ENCODE measurements around the gene U2AF2.

Gene U2AF2

DNA sequence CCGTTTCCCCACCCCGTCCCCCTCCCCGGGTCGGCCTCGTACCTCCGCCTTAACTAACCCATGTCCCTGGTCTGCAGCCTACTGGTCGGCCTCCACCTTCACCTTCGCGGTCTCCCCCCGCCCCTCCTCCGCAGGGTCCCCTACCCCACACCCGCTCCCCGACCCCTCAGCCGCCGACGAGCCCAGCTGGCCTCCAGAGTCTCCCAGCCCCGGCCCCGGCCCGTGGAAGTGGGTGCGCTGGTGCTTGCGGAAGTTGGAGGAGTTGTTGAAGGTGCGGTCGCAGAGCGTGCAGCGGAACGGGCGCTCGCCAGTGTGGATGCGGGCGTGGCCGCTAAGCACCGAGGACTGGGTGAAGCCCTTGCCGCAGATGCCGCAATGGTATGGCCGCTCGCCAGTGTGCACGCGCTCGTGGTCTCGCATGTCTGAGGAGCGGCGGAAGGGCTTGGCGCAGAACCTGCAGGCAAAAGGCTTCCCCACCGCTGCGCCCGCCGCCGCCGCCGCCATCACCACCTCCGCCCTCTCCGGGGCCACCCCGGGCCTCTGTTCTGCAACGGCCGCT is 33.1 kb upstream of the U2AF2 start:
- no peak for DNase-seq (ENCODE audit: low read depth, low spot score)

DNA sequence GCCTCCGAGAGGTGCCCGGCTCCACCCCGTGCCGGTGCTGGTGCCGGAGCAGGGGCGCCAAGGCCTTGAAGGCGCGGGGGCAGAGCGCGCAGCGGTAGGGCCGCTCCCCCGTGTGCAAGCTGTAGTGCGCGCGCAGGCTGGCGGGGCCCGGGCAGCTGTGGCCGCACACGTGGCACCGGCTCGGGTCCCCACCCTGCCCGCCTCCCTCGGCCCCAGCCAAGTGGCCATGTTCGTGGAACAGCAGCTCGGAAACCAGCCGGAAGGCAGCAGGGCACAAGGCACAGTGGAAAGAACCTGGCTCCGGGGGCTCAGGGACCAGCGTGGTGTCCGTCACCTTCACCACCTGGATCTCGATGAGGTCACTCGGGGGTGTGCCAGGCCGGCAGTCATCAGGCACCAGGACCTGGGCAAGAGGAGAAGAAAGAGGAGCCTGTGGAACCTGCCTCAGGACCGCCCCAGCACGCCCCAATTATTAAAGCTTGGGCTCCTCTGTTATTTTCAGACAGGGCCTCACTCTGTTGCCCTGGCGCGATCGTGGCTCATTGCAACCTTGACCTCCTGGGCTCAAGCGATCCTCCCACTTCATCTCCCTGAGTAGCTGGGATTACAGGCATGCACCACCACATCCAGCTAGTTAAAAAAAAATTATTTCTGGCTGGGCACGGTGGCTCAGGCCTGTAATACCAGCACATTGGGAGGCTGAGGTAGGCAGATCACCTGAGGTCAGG is 32.4 kb upstream of the U2AF2 start:
- no peak for DNase-seq (ENCODE audit: low read depth, low spot score)

DNA sequence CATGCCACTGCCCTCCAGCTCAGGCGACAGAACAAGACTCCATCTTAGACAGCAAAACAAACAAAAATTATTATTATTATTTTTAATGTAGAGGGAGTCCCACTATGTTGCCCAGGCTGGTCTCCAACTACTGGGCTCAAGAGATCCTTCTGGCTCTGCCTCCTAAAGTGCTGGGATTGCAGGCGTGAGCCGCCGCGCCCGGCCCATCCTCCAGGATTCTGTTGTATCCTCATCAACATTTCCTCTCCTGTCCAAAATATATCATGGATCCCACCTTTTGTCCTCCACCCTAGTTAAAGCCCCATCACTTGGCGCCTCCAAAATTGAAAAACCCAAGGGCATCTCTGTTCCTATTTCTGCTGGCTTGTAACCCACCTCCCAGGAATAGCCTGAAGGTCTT is 31.7 kb upstream of the U2AF2 start:
- no peak for DNase-seq (ENCODE audit: low read depth, low spot score)

DNA sequence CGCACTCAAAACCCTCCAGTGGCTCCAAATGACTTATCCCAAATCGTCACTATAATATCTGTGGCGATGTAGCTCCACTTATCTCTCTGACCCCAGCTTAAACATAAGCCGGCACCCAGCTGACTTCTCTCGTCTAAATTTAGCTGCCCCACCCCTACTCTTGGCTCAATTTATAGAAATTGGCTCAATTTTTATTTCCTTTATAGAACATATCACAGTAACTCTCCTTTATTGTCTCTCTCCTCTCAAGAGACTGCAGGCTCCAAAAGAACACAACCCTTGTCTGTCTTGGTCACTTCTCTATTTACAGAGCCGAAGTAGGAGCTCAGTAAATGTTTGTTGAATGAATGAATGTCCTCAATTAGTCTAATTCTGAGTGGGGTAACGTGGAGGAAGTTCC is 31.3 kb upstream of the U2AF2 start:
- no peak for DNase-seq (ENCODE audit: low read depth, low spot score)

DNA sequence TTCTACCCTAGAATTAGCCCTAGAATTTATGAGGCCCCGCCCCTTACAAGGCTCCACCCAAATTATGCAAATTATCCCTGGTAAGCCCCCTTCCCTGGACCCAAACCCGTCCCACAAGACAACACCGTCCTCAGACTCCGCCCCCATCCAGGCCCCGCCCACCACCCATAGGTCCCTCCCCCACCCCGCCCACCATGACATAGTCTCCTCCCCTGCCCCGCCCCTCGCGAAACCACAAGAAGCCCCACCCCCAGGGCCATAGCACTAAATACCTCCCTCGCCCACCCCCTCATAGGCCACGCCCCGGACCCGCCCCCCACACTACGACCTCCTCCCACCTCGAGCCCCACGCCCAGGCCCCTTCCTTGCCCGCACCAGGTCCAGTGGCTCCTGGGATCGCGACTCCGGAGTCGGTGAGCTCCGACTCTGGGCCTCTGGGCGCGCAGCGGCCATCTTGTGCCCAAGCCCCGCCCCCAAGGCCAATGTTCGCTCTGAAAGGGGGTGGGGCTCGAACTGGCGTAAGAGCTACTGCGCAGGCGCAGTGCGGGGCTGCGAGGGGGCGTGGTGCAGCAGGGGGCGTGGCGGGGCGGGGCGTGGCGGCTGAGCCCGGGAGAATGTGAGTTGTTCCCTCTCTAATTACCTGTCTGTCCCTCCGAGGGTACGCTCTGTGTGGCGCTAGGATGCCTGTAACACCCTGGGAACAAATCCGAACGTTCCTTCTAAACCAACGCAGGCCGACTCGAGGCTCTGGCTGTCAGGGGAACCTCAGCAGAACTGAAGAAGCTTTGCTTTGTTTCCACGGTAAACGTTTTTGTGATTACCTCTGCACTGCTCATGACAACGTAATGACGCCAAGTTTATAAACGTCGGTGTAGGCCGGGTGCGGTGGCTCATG is 30.5 kb upstream of the U2AF2 start, which contains the start of gene ZNF784:
TSS of gene ZNF784 (minus strand) at position 458 of the 895 bp plus-strand sequence. CDS start at position 453, 5 bp downstream.
- DNase-seq (ENCODE audit: low read depth, low spot score): peak; percentile 98

DNA sequence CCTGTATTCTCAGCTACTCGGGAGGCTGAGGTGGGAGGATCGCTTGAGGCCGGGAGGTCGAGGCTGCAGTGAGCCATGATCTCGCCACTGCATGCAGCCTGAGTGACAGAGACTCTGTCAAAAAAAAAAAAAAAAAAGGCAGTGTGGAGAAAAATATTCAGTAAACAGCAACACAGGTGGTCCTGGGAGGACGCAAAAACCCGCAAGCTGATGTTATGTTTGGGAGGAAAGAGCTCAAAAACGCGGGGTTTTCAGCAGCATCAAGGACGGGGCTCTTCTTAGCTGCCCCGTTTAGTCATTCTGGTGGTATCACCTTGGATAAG is 29.9 kb upstream of the U2AF2 start:
- no peak for DNase-seq (ENCODE audit: low read depth, low spot score)

DNA sequence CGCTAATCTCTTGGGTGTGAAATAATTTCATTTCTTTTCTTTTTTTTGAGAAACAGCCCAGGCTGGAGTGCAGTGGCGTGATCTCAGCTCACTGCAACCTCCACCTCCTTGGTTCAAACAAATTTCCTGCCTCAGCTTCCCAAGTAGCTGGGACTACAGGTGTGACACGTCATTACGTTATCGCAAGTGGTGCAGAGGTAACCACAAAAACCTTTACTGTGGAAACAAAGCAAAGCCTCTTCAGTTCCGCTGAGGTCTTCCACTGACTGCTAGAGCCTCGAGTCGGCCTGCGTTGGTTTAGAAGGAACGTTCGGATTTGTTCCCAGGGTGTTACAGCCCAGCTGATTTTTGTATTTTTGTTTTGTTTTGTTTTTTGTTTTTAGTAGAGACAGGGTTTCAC is 28.5 kb upstream of the U2AF2 start:
- no peak for DNase-seq (ENCODE audit: low read depth, low spot score)

DNA sequence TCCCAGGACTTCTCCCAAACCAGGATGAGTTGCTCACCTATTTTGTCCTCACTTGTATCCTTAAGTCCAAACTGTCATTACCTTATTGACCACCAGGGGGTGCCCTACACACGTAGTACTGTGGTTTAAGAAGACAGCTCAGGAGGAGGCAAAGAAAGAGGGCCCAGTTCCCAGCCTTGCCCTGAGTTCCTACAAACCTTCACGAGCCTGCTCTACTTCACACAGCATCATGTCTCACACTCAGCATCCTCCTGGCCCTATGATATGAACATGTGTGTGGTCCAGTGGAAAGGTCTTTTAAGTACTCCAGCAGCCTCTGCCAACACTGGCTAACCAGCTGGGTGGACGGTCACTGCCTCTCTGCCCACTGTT is 22.4 kb upstream of the U2AF2 start:
- DNase-seq (ENCODE audit: low read depth, low spot score): peak; percentile 94

DNA sequence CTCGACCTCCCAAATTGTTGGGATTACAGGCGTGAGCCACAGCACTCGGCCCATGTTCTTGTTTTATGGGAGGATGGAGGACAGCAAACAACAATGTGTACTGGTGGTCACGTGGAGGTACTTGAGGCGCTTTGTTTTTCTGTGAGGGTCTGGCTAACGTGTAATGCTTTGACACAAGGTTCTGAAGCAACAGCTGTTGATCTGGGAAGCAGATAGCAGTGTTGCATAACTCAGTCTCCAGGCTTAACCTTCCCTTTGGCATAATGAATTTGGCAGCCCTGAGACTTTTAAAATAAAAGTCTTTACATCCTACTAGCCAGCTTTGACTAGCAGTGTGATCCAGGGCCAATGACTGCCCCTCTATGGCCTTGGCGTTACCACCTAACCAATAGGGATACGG is 21.0 kb upstream of the U2AF2 start:
- no peak for DNase-seq (ENCODE audit: low read depth, low spot score)

DNA sequence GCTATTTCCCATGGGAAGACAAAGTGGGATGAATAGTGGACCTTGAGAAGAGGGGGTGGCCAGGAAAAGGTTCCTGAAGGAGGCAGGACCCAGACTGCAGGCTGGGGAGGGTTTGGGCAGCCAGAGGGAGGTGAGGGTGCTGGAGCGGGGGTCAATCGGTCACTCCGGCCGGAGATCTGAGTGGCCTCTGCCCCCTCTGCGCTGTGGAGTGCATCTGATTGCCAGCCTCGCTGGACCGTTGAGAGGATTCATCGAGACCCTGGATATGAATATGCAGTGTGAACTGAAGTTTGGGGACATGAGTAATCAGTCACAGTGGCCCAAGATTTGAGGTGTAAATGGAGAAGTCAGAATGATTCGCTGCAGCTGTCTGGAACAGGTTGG is 19.5 kb upstream of the U2AF2 start:
- DNase-seq (ENCODE audit: low read depth, low spot score): no peak

DNA sequence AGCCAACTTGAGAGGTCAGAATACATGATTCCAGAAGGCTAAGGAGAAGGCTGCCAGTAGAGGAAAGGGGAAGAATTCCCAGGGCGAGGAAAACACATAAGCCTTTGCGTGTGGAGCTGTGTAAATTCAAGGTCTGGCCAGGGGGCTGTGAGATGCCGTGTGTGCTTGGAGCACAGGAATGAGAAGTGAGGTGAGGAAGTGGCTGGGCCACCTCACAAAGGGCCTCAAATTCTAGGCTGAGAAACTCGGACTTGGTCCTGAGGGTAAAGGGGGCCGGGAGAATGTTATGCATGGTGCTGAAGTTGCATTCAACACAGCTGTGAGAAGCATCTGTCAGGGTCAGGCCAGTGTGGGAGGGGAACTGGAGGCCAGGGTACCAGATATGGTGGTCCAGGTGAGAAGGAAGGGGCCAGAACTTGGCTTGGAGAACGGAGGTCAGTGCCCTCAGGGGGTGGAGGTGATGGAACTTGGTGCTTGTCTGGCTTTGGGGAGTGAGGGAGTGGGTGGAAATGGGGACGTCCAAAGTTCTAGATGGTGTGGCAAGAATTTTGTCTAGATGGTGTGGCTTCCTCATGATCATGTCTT is 18.9 kb upstream of the U2AF2 start:
- no peak for DNase-seq (ENCODE audit: low read depth, low spot score)

DNA sequence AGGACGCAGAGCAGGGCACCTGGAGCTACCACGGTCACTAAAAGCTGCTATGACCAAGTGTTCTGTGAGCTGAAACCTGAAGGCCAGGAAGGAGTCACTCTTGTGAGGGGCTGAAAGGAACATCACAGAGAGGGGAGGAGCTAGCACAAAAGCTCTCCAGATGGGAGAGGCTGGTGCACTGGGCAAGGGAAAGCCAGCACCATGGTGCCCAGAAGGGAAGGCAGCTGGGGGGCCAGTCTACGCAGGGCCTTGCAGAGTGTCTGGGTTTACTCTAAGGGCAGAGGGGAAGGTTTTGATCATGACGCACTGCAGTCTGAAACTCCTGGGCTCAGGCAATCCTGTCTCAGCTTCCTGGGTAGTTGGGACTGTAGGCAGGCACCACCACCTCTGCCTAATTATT is 18.1 kb upstream of the U2AF2 start:
- no peak for DNase-seq (ENCODE audit: low read depth, low spot score)

DNA sequence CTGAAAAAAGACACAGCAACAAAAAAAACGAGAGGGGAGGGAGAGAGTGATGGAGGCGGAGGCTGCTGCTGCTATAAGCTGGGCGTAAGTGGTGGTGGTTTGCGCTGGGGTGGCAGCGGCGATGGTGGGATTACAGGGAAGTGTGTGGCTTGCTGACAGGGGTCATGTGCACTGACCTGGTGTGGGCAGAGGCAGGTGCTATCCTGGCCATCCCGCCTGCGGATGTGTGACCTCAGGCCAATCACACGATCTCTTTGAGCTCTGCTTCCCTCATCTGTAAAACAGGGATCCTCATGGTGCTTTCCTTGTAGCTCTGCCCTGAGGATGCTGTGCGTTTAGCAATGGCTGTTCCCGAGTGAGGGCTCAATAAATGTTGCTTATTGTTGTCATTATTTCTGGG is 17.3 kb upstream of the U2AF2 start:
- DNase-seq (ENCODE audit: low read depth, low spot score): no peak

DNA sequence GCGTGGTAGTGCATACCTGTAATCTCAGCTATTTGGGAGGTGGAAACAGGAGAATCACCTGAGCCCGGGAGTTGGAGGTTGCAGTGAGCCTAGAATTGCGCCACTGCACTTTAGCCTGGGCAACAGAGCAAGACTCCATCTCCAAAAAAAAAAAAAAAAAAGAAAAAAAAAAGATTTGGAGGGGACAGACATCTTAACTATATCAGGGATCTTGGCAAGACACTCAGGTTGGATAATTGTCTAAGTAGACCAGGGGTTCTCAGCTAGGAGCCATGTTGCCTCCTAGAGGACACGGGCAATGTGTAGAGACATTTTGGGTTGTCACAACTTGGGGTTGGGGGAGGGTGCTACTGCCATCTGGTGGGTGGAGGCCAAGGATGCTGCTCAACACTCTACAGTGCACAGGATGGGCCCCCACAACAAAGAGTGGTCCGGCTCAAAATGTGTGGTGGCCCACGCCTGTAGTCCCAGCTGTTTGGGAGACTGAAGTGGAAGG is 15.9 kb upstream of the U2AF2 start:
- DNase-seq (ENCODE audit: low read depth, low spot score): peak; percentile 41

DNA sequence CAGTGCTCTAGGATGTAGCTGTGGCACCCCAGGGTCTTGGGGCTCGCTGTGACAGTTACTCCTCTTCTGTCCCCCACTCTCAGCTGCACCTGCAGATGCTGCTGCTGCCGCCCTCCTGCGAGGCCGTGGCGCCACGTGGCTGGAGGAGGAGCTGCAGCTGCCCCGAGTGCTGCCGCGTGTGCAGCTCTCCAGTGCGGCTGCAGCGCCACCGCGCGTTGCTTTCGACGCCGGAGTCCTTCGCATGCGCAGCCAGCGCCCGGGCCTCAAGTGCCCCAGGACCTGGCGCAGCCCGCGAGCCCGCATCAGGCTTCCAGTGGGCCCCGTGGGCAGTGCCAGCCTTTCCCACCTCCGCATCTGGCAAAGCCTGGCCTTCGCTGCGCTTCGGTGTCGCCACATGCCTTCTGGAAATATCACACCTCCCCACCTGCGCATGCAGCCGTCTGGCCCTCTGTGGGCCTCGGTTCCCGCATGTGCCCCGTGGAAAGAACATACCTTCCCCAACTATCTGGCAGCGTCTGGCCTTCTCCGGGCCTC is 14.7 kb upstream of the U2AF2 start:
- peak; percentile 82 for DNase-seq (ENCODE audit: low read depth, low spot score)

DNA sequence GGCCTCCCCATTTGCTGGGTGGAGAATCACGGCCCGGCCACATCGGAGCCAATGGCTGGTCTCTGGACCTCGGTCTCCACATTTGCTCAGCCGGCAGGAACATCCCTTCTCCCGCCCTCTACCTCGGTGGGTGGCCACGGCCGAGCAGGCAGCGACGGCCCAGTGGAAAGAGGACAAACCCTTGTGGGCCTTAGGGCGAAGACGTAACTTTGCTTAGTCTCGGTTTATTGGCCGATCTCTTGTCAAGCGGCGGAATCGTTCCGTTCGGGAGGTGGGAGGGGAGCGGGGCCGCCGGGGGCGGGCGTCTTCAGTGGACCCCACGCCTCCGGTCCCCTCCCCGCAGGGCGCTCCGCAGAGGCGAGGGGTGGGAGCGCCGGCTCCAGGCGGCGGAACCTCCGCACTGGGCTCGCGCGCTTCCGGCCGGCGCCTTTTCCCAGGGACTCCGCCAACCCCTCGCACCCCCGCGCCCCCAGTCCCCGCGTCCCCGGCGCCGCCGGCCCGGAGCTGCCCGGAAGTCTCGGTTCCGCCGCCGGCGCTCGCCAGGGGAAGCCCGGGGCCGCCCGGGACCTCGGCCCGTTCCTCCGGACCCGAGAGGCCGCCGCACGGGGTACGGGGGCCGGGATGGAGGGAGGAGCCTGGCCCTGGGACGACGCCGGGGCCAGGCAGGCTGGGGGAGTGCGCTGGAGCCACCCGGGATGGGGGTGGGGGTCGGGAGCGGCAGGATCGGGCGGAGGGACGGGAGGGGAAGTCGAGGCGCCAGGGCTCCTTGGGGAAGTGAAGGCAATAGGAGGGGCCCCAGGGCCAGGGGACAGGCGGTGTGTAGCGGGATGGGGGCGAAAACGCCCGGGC is 14.0 kb upstream of the U2AF2 start, which contains the start of gene ZNF580:
TSS of gene ZNF580 (plus strand) at position 426 of the 849 bp plus-strand sequence. CDS start 1,507 bp downstream, outside the sequence.
- peak; percentile 88 for DNase-seq (ENCODE audit: low read depth, low spot score)

DNA sequence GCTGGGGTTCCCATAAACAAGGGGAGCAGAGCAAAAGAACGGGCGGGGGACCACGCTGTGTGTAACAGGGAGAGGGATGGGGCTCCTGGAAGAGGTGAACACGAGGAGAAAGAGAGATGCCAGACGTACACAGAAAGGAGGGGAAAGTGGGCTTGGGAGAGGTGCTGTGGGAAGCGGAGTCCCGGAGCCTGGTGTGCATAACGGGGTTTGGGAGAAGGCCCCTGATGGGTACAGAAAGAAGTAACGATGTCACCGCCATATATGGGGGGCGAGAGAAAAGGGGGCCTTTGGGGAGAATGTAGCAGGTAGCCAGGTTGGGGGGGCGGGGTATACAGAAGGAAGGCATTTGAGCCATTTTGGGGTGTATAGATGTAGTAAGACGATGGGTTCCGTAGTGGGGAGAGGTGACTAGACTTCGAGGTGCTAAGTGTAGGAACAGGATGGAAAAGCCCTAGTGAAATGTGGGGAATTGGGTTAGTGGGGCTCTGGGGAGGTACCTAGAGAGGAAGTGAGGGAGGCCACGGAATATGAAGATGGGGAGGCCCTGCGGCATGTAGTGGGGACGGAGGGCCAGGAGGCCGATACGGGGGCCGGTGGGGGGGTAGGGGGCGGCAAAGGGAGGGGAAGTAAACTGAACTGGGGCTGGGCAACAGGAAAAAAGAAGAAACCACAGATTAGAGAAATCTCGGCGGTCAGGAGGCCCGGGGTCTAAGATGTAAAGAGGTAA is 13.2 kb upstream of the U2AF2 start:
- peak; percentile 28 for DNase-seq (ENCODE audit: low read depth, low spot score)

DNA sequence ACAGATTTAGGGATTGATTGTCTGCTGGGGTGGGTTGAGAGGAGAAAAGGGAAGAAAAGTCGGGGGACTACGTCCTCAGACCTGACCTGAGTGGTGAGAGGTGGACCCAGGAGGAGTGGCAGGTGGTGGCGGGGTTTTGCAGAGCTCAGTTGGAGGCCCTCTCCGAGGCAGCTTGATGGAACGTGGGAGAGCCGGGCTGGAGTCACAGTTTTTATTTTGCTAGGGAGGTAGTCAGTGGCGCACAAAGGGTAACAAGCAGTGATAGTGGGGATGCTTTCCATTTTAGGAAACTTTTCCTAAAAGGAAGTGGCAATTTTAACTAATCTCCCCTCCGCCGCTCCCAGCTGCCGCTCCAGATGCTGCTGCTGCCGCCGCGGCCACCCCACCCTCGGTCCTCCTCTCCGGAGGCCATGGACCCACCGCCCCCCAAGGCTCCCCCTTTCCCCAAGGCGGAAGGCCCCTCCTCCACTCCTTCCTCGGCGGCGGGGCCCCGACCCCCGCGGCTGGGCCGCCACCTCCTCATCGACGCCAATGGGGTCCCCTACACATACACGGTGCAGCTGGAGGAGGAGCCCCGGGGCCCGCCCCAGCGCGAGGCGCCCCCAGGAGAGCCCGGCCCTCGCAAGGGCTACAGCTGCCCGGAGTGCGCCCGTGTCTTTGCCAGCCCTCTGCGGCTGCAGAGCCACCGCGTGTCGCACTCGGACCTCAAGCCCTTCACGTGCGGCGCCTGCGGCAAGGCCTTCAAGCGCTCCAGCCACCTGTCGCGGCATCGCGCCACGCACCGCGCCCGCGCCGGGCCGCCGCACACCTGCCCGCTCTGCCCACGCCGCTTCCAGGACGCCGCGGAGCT is 12.5 kb upstream of the U2AF2 start:
- DNase-seq (ENCODE audit: low read depth, low spot score): peak; percentile 45

Measured in astrocyte of the hippocampus (primary cell).